Measurements from ENCODE around the gene TRIM24.

DNA sequence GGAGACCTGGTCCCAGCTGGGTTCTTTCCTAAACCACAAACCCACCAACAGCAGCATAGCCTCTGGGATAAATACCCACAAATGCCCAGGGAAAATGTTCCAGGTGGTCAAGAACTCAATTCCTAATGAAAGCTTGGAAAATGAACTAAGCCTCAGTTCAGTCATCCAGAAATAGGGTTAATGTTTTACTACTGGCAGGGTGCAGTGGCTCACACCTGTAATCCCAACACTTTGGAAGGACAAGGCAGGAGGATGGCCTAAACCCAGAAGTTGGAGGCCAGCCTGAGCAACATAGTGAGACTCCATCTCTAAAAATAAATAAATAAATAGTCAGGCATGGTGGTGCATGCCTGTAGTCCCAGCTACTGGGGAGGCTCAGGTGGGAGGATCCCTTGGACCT is 158.9 kb downstream of the TRIM24 start:
- TF ChIP-seq, protein P1, sequence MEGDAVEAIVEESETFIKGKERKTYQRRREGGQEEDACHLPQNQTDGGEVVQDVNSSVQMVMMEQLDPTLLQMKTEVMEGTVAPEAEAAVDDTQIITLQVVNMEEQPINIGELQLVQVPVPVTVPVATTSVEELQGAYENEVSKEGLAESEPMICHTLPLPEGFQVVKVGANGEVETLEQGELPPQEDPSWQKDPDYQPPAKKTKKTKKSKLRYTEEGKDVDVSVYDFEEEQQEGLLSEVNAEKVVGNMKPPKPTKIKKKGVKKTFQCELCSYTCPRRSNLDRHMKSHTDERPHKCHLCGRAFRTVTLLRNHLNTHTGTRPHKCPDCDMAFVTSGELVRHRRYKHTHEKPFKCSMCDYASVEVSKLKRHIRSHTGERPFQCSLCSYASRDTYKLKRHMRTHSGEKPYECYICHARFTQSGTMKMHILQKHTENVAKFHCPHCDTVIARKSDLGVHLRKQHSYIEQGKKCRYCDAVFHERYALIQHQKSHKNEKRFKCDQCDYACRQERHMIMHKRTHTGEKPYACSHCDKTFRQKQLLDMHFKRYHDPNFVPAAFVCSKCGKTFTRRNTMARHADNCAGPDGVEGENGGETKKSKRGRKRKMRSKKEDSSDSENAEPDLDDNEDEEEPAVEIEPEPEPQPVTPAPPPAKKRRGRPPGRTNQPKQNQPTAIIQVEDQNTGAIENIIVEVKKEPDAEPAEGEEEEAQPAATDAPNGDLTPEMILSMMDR (IDR thresholded peaks at IDR 0.05 in 8 of 11, conservative IDR thresholded peaks at IDR 0.05 in 3 of 11) = no peak
- no peak for TF ChIP-seq POLR2A (IDR thresholded peaks at IDR 0.05)

All from spleen (tissue), 7 donors.